ENCODE data around the gene ALX4.
A peak's percentile ranks its signal among the peaks of the same experiment; 100 is the strongest.

The ALX4 gene

DNA sequence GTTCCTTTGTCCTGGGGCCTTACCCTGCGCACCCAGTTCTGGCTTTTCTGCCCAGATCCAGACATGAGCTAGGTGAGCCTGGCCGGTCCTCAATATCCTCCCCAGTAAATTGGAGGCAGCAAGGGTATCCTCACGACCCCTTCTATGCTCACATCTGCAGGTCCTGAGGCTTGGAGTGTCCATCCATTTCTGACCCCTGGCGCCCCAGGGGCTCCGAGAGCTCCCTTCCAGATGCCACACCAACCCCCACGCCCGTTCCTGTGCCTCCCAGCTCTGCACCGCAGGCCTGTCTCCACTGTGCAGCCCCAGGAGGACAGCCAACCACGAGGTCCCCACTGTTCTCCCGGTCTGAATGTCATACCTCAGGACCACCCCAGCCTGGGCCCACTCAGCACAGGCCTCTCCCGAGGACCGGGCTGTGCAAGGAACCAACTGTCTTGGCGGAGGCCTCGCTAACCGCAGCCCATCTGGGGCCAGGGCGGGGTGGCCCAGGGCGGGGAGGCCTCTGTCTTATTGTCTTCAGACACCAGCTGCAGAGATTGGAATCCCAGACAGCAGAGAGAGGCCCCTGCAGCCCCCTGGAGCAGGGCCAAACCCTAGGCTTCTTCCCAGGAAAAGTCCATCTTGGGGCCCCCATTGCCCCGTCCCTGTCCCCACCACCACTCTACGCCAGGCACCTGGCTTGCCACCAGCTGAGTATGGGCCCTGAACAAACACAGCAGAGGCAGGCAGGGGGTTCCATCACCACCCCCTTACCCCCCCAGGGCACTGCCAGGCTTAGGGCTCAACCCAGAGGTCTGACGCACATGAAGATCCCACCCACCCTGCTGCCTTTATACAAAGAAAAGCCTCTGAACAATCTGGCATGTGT, 39.3 kb downstream of the ALX4 start:
- TF ChIP-seq GLIS1 (tag by site-specific recombination; IDR thresholded peaks at IDR 0.05) = peak; percentile 71
- TF ChIP-seq ZIC2 (tag by site-specific recombination; IDR thresholded peaks at IDR 0.05) = peak; percentile 21; the same call in 1 of the 2 replicates
- no peak for TF ChIP-seq ZNF558 (tag by site-specific recombination; IDR thresholded peaks at IDR 0.05)
- TF ChIP-seq, protein P1, sequence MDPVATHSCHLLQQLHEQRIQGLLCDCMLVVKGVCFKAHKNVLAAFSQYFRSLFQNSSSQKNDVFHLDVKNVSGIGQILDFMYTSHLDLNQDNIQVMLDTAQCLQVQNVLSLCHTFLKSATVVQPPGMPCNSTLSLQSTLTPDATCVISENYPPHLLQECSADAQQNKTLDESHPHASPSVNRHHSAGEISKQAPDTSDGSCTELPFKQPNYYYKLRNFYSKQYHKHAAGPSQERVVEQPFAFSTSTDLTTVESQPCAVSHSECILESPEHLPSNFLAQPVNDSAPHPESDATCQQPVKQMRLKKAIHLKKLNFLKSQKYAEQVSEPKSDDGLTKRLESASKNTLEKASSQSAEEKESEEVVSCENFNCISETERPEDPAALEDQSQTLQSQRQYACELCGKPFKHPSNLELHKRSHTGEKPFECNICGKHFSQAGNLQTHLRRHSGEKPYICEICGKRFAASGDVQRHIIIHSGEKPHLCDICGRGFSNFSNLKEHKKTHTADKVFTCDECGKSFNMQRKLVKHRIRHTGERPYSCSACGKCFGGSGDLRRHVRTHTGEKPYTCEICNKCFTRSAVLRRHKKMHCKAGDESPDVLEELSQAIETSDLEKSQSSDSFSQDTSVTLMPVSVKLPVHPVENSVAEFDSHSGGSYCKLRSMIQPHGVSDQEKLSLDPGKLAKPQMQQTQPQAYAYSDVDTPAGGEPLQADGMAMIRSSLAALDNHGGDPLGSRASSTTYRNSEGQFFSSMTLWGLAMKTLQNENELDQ (tag by site-specific recombination; IDR thresholded peaks at IDR 0.05; ENCODE audit: low read depth) = no peak
- no peak for TF ChIP-seq KLF8 (tag by site-specific recombination; IDR thresholded peaks at IDR 0.05)
- TF ChIP-seq RBAK (tag by site-specific recombination; IDR thresholded peaks at IDR 0.05) = no peak
- Histone ChIP-seq H3K4me3 (ENCODE audit: low read depth, low read length) (no peak overlapping the region), H3K27ac (ENCODE audit: extremely low read depth, low read depth, low read length) (no peak overlapping the region), H3K4me1 (ENCODE audit: control insufficient read depth, insufficient read depth, low read length) (no peaks in the 10 kb centered on the region), H3K9me3 (ENCODE audit: control insufficient read depth, insufficient read depth, low read depth, low read length) (no peaks in the 10 kb centered on the region), H3K36me3 (ENCODE audit: control insufficient read depth in 2 of 2, insufficient read depth in 1 of 2, low read length in 2 of 2) (peaks cover 0 to 49% of the 10 kb centered on the region in 2 experiments; a peak in 1 of 3 replicates)
- ChIA-PET CTCF (interaction anchor here (0.6 to 1.6 kb wide), 2 partner anchors 15 to 177 kb away, joined by 3 to 4 read pairs; no protein-coding TSS in a partner anchor), POLR2A (no interaction called here)

- no peak overlapping the region for H3K27ac ChIP-seq (ENCODE audit: extremely low read depth, low read depth, low read length)
- POLR2A ChIA-PET = no interaction called here
- CTCF ChIA-PET = interaction anchor here (1.6 kb wide), 1 partner anchor 16 kb away, joined by 4 read pairs; no protein-coding TSS in a partner anchor
- H3K4me1 ChIP-seq (ENCODE audit: control insufficient read depth, insufficient read depth, low read length) = no peaks in the 10 kb centered on the region
- TF ChIP-seq KLF17 (tag by site-specific recombination; IDR thresholded peaks at IDR 0.05) (no peak), ZNF549 (tag by site-specific recombination; IDR thresholded peaks at IDR 0.05) (no peak), ZNF560 (tag by site-specific recombination; IDR thresholded peaks at IDR 0.05; ENCODE audit: borderline replicate concordance) (no peak), KLF8 (tag by site-specific recombination; IDR thresholded peaks at IDR 0.05) (no peak), HOXC10 (CRISPR knock-in tag; IDR thresholded peaks at IDR 0.05) (no peak), ZNF433 (tag by site-specific recombination; IDR thresholded peaks at IDR 0.05; ENCODE audit: low read depth) (no peak), ZNF521 (tag by site-specific recombination; IDR thresholded peaks at IDR 0.05) (no peak), RBAK (tag by site-specific recombination; IDR thresholded peaks at IDR 0.05) (no peak)
- TF ChIP-seq, protein P2, sequence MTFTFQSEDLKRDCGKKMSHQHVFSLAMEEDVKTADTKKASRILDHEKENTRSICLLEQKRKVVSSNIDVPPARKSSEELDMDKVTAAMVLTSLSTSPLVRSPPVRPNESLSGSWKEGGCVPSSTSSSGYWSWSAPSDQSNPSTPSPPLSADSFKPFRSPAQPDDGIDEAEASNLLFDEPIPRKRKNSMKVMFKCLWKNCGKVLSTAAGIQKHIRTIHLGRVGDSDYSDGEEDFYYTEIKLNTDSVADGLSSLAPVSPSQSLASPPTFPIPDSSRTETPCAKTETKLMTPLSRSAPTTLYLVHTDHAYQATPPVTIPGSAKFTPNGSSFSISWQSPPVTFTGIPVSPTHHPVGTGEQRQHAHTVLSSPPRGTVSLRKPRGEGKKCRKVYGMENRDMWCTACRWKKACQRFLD (tag by site-specific recombination; IDR thresholded peaks at IDR 0.05) = no peak
- no peaks in the 10 kb centered on the region for H3K9me3 ChIP-seq (ENCODE audit: control insufficient read depth, insufficient read depth, low read depth, low read length)
- H3K36me3 ChIP-seq (ENCODE audit: control insufficient read depth in 2 of 2, insufficient read depth in 1 of 2, low read length in 2 of 2) = peaks cover 0 to 49% of the 10 kb centered on the region in 2 experiments; a peak in 1 of 3 replicates
- no peak overlapping the region for H3K4me3 ChIP-seq (ENCODE audit: low read depth, low read length)
These were observed 40.3 kb downstream of the ALX4 start for GRCh38 chr11:44269369-44270351.
